ENCODE results near the gene JAKMIP2. TPM values are rescaled to one million over a fixed set of nuclear protein-coding genes. Genes with fewer than 3 reads are reported as not detected.

JAKMIP2 gene
- total and polyA plus RNA-seq, 10 donors, result 0.09 to 2.4 (median 1.5) TPM

DNA sequence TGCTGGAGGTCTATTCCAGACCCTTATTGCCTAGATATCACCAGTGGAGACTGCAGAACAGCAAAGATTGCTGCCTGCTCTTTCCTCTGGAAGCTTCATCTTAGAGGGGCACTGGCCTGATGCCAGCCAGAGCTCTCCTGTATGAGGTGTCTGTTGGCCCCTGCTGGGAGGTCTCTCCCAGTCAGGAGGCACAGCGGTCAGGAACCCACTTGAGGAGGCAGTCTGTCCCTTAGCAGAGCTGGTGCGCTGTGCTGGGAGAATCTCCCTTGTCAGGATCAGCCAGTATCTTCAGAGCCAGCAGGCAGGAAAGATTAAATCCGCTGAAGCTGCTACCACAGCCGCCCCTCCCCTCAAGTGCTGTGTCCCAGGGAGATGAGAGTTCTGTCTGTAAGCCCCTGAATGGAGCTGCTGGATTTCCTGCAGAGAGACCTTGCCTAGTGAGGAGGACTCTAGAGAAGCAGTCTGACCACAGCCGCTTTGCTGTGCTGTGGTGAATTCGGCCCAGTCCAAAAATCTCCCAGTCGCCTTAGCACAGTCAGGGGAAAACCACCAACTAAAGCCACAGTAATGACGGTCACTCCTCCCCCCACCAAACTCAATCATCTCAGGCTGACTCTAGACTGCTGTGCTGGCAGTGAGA, 124.1 kb downstream of the JAKMIP2 start:
- no peak overlapping the region for H3K4me3 ChIP-seq
- H3K27ac ChIP-seq, result no peak overlapping the region
- peaks cover 0 to 29% (median 0%) of the 10 kb centered on the region in 8 donors for H3K9me3 ChIP-seq
- H3K27me3 ChIP-seq (replicated peaks in 1 of 7), result no peaks in the 10 kb centered on the region
- 47 to 88% (median 83%) methylated on average over 7 to 8 of the region's 8 CpGs for WGBS, 5 donors
- intact Hi-C loops (cut with DNase I; ENCODE audit: low total_unique reads), result no loop called here
- H3K4me1 ChIP-seq, result no peaks in the 10 kb centered on the region
- no peak for TF ChIP-seq POLR2A (IDR thresholded peaks at IDR 0.05)
- TF ChIP-seq, protein P1, sequence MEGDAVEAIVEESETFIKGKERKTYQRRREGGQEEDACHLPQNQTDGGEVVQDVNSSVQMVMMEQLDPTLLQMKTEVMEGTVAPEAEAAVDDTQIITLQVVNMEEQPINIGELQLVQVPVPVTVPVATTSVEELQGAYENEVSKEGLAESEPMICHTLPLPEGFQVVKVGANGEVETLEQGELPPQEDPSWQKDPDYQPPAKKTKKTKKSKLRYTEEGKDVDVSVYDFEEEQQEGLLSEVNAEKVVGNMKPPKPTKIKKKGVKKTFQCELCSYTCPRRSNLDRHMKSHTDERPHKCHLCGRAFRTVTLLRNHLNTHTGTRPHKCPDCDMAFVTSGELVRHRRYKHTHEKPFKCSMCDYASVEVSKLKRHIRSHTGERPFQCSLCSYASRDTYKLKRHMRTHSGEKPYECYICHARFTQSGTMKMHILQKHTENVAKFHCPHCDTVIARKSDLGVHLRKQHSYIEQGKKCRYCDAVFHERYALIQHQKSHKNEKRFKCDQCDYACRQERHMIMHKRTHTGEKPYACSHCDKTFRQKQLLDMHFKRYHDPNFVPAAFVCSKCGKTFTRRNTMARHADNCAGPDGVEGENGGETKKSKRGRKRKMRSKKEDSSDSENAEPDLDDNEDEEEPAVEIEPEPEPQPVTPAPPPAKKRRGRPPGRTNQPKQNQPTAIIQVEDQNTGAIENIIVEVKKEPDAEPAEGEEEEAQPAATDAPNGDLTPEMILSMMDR (IDR thresholded peaks at IDR 0.05 in 8 of 11, conservative IDR thresholded peaks at IDR 0.05 in 3 of 11), result no peak
- H3K36me3 ChIP-seq, result no peaks in the 10 kb centered on the region
- DNase-seq, result no peak

- Histone ChIP-seq H3K4me3 (no peak overlapping the region), H3K27ac (no peak overlapping the region), H3K36me3 (no peaks in the 10 kb centered on the region), H3K27me3 (replicated peaks in 1 of 7) (no peaks in the 10 kb centered on the region), H3K4me1 (no peaks in the 10 kb centered on the region), H3K9me3 (peaks cover 0 to 9% (median 2%) of the 10 kb centered on the region in 8 donors)
- intact Hi-C loops (cut with DNase I; ENCODE audit: low total_unique reads), result no loop called here
- WGBS, 5 donors, result 76 to 86% (median 82%) methylated on average over 1 of the region's 1 CpG
- no peak for DNase-seq
- TF ChIP-seq, protein P1 (IDR thresholded peaks at IDR 0.05 in 8 of 11, conservative IDR thresholded peaks at IDR 0.05 in 3 of 11), result no peak
- no peak for TF ChIP-seq POLR2AphosphoS5 (IDR thresholded peaks at IDR 0.05)
- no peak for TF ChIP-seq POLR2A (IDR thresholded peaks at IDR 0.05)
Observed at GRCh38 chr5:147648597-147648996, 133.9 kb downstream of the JAKMIP2 start.

DNA sequence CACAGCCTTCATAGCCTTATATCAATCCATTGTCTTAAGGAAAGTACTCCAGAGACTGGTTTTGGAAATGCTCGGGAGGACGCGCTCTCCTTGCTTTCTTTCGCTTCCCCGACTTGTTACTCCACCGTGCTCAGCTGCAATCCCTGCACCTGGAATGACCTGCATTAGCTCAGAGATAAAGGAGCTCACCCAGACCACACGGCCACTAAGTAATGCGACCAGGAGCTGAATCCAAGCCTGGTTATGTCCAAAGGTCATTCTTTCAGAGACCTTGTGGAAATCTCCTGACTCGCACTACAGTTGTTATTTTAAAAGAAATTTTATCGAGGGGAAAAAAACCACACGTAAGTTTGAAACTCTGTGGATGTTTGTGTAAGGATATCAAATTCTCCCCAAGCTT, 137.3 kb downstream of the JAKMIP2 start:
- TF ChIP-seq POLR2AphosphoS5 (IDR thresholded peaks at IDR 0.05) (no peak), POLR2A (IDR thresholded peaks at IDR 0.05) (no peak)
- TF ChIP-seq, protein P1 (IDR thresholded peaks at IDR 0.05 in 8 of 11, conservative IDR thresholded peaks at IDR 0.05 in 3 of 11), result no peak

DNA sequence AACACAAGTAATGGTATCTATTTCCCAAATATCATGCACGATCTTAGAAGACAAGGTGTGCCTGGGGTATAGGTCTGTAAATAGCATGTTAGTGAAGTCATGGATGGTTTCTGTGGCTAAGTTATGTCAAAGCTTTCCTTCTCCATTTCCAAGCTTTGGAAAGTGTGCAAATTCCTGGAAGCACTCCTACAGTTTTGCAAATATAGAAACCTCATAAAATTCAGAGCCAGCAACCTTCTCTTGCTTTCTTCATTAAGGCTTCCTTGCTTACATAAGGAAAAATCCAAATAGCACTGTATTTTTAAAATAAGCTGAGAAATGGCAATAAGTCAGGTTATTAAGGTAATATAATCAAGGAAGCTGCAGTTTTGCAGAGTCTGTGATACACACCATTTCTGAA, 138.1 kb downstream of the JAKMIP2 start:
- H3K9me3 ChIP-seq, result no peaks in the 10 kb centered on the region
- H3K27me3 ChIP-seq (replicated peaks in 1 of 7), result no peaks in the 10 kb centered on the region
- no peaks in the 10 kb centered on the region for H3K36me3 ChIP-seq
- DNase-seq, result no peak
- no peak overlapping the region for H3K4me3 ChIP-seq
- intact Hi-C loops (cut with DNase I; ENCODE audit: low total_unique reads), result no loop called here
- no peak for TF ChIP-seq POLR2A (IDR thresholded peaks at IDR 0.05)
- WGBS, 5 donors, result 74 to 91% (median 85%) methylated on average over 1 of the region's 1 CpG
- no peaks in the 10 kb centered on the region for H3K4me1 ChIP-seq
- H3K27ac ChIP-seq, result no peak overlapping the region

More for the DNA sequence above, 137.3 kb downstream of the JAKMIP2 start:
- intact Hi-C loops (cut with DNase I; ENCODE audit: low total_unique reads), result no loop called here
- DNase-seq, result no peak
- WGBS, 5 donors, result 81 to 93% (median 89%) methylated on average over 11 of the region's 11 CpGs
- H3K4me3 ChIP-seq, result no peak overlapping the region
- no peaks in the 10 kb centered on the region for H3K4me1 ChIP-seq
- H3K9me3 ChIP-seq, result no peaks in the 10 kb centered on the region
- H3K36me3 ChIP-seq, result no peaks in the 10 kb centered on the region
- H3K27me3 ChIP-seq (replicated peaks in 1 of 7), result no peaks in the 10 kb centered on the region
- H3K27ac ChIP-seq, result no peak overlapping the region

Data from spleen (tissue), 11 donors.